HG02763 (cell line): Measurements from ENCODE around the gene PAPPA.

Source experiments
- ATAC-seq: cut with Tn5 transposase; IDR thresholded peaks from one replicate; pipeline ENCODE4 v1.9.1; 2021; ENCODE audit warnings: mild to moderate bottlenecking, moderate library complexity; ENCODE audit not compliant: unreplicated experiment

PAPPA gene

GRCh38 chr9:116450378-116451139 is 297.0 kb downstream of the PAPPA start:
- peak; percentile 83 for ATAC-seq

DNA sequence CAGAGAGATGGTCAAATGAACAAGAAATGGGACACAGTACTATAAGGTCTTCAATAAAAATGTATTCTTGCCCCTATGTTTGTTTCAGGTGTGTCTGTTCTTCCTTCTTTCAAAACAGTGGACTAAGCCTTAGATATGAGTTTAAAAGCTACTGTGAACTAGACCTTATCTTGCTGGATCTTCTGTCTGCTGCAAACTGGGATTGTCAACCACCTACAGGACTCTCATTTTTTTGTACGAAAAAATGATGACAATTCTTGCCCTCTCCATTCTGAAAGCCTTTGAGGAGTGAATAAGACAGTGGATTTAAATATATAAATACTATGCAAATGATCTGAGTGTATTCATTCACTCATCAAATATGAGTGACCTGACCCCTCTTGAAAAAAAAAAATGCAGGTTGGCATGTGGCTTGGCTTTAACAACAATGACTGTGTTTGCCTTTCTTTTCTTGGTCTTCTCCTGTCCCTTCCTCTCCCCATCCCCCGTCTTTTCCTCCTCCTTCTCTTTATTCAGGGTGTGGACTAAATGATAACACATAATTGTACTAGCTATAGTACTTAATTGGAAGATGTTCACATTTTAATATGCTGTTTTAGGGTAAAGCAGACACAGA is 298.0 kb downstream of the PAPPA start:
- no peak for ATAC-seq
